A673 (cell line): ENCODE data around the gene SMC5. TPM values are rescaled to one million over a fixed set of nuclear protein-coding genes. Genes with fewer than 3 reads are reported as not detected.

Experiments used
- BruUV-seq: library from RNA; stranded (reverse); fragments of 400-500 nt; replicated peaks from 2 replicates; lab custom pipeline; 2021; lab: Mats Ljungman, UMichigan
- CTCF ChIA-PET: fragments of 300-600 bp; sonication (Branson Sonifier 250); formaldehyde crosslinking; loops from one replicate; lab custom pipeline; 2022; ENCODE audit warnings: antibody characterized with exemption; lab: Charles Lee
- POLR2A ChIA-PET: fragments of 300-600 bp; sonication (Branson Sonifier 250); formaldehyde crosslinking; loops from one replicate; lab custom pipeline; 2022; ENCODE audit warnings: antibody characterized with exemption; ENCODE audit not compliant: low non-redundant PET; lab: Charles Lee
- DNase-seq: peaks from one replicate; pipeline ENCODE4 v3.0.0-alpha.2; 2015; ENCODE audit warnings: low spot score
- H3K27ac ChIP-seq: fragments of 200-600 bp; sonication (generic); 2 replicates; pipeline ENCODE4 v1.5.1; 2016; ENCODE audit warnings: mixed run types, low read depth, mild to moderate bottlenecking, mixed read lengths, antibody characterized with exemption, low read length; ENCODE audit not compliant: poor library complexity, severe bottlenecking
- H3K27me3 ChIP-seq: fragments of 200-600 bp; sonication (generic); replicated peaks from 2 replicates; pipeline ENCODE4 v1.6.1; 2017; ENCODE audit warnings: mixed run types, low read depth, mild to moderate bottlenecking, mixed read lengths, antibody characterized with exemption, low read length; ENCODE audit not compliant: insufficient read depth, poor library complexity
- H3K36me3 ChIP-seq: fragments of 200-600 bp; sonication (generic); 2 replicates; pipeline ENCODE4 v1.6.1; 2016; ENCODE audit warnings: mixed run types, mild to moderate bottlenecking, mixed read lengths, antibody characterized with exemption, low read length; ENCODE audit not compliant: insufficient read depth, poor library complexity, severe bottlenecking
- H3K4me1 ChIP-seq: fragments of 200-600 bp; sonication (generic); 2 replicates; pipeline ENCODE4 v1.6.1; 2017; ENCODE audit warnings: mixed run types, mild to moderate bottlenecking, mixed read lengths, antibody characterized with exemption, low read length; ENCODE audit not compliant: insufficient read depth, poor library complexity, severe bottlenecking
- H3K4me3 ChIP-seq: fragments of 200-600 bp; sonication (generic); 2 replicates; pipeline ENCODE4 v1.5.1; 2016; ENCODE audit warnings: low read depth, mixed run types, mild to moderate bottlenecking, mixed read lengths, low read length; ENCODE audit not compliant: poor library complexity, severe bottlenecking
- H3K9me3 ChIP-seq: fragments of 200-600 bp; sonication (generic); 2 replicates; pipeline ENCODE4 v1.6.1; 2016; ENCODE audit warnings: mixed run types, low read depth, mild to moderate bottlenecking, mixed read lengths, antibody characterized with exemption, low read length; ENCODE audit not compliant: poor library complexity, severe bottlenecking
- EZH2 ChIP-seq: fragments of 200-600 bp; sonication (generic); IDR thresholded peaks from 2 replicates; pipeline ENCODE4 v1.6.1; 2017; ENCODE audit warnings: borderline replicate concordance, low read depth, mild to moderate bottlenecking, mixed read lengths, antibody characterized with exemption, low read length; ENCODE audit not compliant: poor library complexity, severe bottlenecking
- intact Hi-C: fragments of 100-400 bp; cut with micrococcal nuclease; formaldehyde crosslinking; loops from one replicate; pipeline ENCODE4 v1.10.0; 2022; ENCODE audit not compliant: unreplicated experiment
- total RNA-seq: library from RNA; stranded (reverse); gene quantifications from 2 replicates; pipeline ENCODE4 v1.2.3, GENCODE V29; 2021
- TF ChIP-seq, protein P1 (sequence below): fragments of 300-800, 200-600 bp; sonication (generic); conservative IDR thresholded peaks from 2 replicates; pipeline ENCODE4 v1.5.1; 2017; ENCODE audit warnings: low read depth, mild to moderate bottlenecking, antibody characterized with exemption, low read length, moderate library complexity, mixed read lengths

SMC5 gene
- total RNA-seq, 1 experiment from 2014 or later: 26.5 TPM

DNA sequence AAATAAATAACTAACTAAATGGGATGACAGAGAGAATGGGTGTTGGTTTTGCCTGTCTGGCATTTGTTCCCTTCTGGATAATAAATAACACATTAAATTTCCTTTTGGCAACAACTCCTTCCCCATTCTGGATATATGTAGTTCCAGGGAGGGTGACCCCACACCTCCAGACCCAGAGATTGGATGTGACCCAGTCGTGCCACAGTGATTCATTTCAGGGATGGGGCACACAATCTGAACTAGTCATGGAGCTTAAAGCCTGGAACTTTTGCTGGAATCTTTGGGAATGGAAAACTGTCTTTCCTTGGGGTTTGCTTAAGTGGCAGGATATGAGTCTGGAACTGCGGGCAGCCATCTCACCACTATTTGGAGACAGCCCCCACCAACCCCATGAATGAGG lies 144.4 kb downstream of the SMC5 start:
- Histone ChIP-seq H3K27me3 (no peaks in the 10 kb centered on the region), H3K4me1 (peaks cover 9% of the 10 kb centered on the region), H3K9me3 (no peaks in the 10 kb centered on the region), H3K27ac (no peak overlapping the region), H3K4me3 (no peak overlapping the region), H3K36me3 (no peaks in the 10 kb centered on the region)
- TF ChIP-seq, protein P1, sequence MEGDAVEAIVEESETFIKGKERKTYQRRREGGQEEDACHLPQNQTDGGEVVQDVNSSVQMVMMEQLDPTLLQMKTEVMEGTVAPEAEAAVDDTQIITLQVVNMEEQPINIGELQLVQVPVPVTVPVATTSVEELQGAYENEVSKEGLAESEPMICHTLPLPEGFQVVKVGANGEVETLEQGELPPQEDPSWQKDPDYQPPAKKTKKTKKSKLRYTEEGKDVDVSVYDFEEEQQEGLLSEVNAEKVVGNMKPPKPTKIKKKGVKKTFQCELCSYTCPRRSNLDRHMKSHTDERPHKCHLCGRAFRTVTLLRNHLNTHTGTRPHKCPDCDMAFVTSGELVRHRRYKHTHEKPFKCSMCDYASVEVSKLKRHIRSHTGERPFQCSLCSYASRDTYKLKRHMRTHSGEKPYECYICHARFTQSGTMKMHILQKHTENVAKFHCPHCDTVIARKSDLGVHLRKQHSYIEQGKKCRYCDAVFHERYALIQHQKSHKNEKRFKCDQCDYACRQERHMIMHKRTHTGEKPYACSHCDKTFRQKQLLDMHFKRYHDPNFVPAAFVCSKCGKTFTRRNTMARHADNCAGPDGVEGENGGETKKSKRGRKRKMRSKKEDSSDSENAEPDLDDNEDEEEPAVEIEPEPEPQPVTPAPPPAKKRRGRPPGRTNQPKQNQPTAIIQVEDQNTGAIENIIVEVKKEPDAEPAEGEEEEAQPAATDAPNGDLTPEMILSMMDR: no peak
- TF ChIP-seq EZH2: no peak
- no TSS peak for BruUV-seq
- intact Hi-C loops: no loop called here
- ChIA-PET CTCF (no interaction called here), POLR2A (no interaction called here)
- DNase-seq: no peak

DNA sequence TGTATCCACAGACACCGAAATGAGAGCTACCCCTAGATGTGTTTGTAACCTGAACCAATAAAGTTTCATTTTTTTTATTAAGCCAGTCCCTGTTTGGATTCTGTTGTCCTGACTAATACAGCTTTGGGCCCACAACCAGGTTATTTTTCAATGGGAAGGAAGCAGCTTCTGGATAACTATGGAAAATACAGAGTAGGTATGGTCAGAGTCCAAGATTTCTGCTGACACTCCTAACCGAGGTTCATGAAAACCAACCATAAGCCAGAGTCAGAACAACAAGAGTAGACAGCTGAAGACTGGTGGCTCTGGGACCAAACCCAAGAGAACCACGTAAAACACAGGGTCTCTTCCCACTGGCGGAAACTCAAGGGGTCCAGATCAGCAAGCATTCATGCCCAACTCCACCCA lies 144.8 kb downstream of the SMC5 start:
- H3K27me3 ChIP-seq: no peaks in the 10 kb centered on the region
- CTCF ChIA-PET: no interaction called here
- no peak for DNase-seq
- TF ChIP-seq, protein P1: no peak
- TF ChIP-seq EZH2: no peak
- peaks cover 9% of the 10 kb centered on the region for H3K4me1 ChIP-seq
- POLR2A ChIA-PET: no interaction called here
- H3K36me3 ChIP-seq: no peaks in the 10 kb centered on the region
- no TSS peak for BruUV-seq
- H3K27ac ChIP-seq: no peak overlapping the region
- no peak overlapping the region for H3K4me3 ChIP-seq
- intact Hi-C loops: no loop called here
- H3K9me3 ChIP-seq: no peaks in the 10 kb centered on the region

DNA sequence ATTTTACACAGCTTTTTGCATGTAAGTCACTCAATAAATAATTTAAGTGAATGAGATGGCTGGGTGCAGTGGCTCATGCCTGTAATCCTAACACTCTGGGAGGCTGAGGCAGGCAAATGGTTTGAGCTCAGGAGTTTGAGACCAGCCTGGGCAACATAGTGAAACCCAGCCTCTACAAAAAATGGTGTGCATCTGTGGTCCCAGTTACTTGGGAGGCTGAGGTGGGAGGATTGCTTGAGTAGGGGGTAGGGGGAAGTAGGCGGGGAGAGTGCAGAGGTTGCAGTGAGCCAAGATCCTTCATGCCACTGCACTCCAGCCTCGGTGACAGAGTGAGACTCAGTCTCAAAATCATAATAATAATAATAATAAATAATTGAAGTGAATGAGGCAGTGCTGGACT lies 145.5 kb downstream of the SMC5 start:
- Histone ChIP-seq H3K27me3 (no peaks in the 10 kb centered on the region), H3K4me1 (peaks cover 9% of the 10 kb centered on the region), H3K4me3 (no peak overlapping the region), H3K27ac (no peak overlapping the region), H3K36me3 (no peaks in the 10 kb centered on the region), H3K9me3 (no peaks in the 10 kb centered on the region)
- intact Hi-C loops: no loop called here
- TF ChIP-seq, protein P1: no peak
- no peak for TF ChIP-seq EZH2
- BruUV-seq: no TSS peak
- ChIA-PET CTCF (no interaction called here), POLR2A (no interaction called here)
- no peak for DNase-seq

Other genes with a start within 250 kb of the SMC5 start
- not detected in 2 replicates for gene MAMDC2, start 215.1 kb upstream of the SMC5 start, total RNA-seq
- 0.34 and 1.0 TPM in 2 replicates for gene KLF9, start 155.7 kb downstream of the SMC5 start, total RNA-seq